Measurements from ENCODE around the gene OPRM1.
A peak's percentile ranks its signal among the peaks of the same experiment; 100 is the strongest.

Gene OPRM1

GRCh38 chr6:154039231-154039842 is at the start of gene OPRM1:
Gene OPRM1, plus strand, starts transcription at chr6:154039240. Its CDS starts 305 bp downstream, at chr6:154039545.
- ATAC-seq (ENCODE audit: insufficient read depth, low read depth) (peak; percentile 71), DNase-seq (peak; percentile 26)
- Histone ChIP-seq H3K4me1 (ENCODE audit: insufficient read depth, low read length) (no peaks in the 10 kb centered on the region), H3K27ac (ENCODE audit: low read length) (no peak within 1 kb of the TSS), H3K9ac (ENCODE audit: low read depth, low read length) (no peak within 1 kb of the TSS), H4K20me1 (ENCODE audit: insufficient read depth, low read length) (no peaks in the 10 kb centered on the region), H3K79me2 (ENCODE audit: insufficient read depth, low read length) (no peaks in the 10 kb centered on the region), H3K4me2 (ENCODE audit: insufficient read depth, low read length) (no peak within 1 kb of the TSS), H2AFZ (ENCODE audit: low read depth, low read length) (no peak within 1 kb of the TSS), H3K27me3 (ENCODE audit: insufficient read depth, low read length, poor library complexity) (no peaks in the 10 kb centered on the region), H3K36me3 (ENCODE audit: insufficient read depth, low read length) (no peaks in the 10 kb centered on the region), H3K9me3 (ENCODE audit: insufficient read depth, low read length, severe bottlenecking) (no peaks in the 10 kb centered on the region), H3K4me3 (ENCODE audit: low read depth in 1 of 2, low read length in 2 of 2) (no peak within 1 kb of the TSS)
- no peak for TF ChIP-seq CTCF (IDR thresholded peaks at IDR 0.05; ENCODE audit: borderline replicate concordance, extremely low read depth, low read length, poor library complexity, severe bottlenecking)
- TF ChIP-seq EZH2 (IDR thresholded peaks at IDR 0.05; ENCODE audit: borderline replicate concordance, low read depth, low read length, severe bottlenecking) = no peak

GRCh38 chr6:153989989-153990388 is 49.1 kb upstream of the OPRM1 start:
- TF ChIP-seq EZH2 (IDR thresholded peaks at IDR 0.05; ENCODE audit: borderline replicate concordance, low read depth, low read length, severe bottlenecking) = no peak
- no peak for DNase-seq
- H3K27ac ChIP-seq (ENCODE audit: low read length) = no peak overlapping the region
- H3K9me3 ChIP-seq (ENCODE audit: insufficient read depth, low read length, severe bottlenecking) = no peaks in the 10 kb centered on the region
- no peak overlapping the region for H3K4me3 ChIP-seq (ENCODE audit: low read depth in 1 of 2, low read length in 2 of 2)
- H3K4me2 ChIP-seq (ENCODE audit: insufficient read depth, low read length) = no peak overlapping the region
- ATAC-seq (ENCODE audit: insufficient read depth, low read depth) = no peak
- H3K79me2 ChIP-seq (ENCODE audit: insufficient read depth, low read length) = no peaks in the 10 kb centered on the region
- no peaks in the 10 kb centered on the region for H3K36me3 ChIP-seq (ENCODE audit: insufficient read depth, low read length)
- no peak overlapping the region for H2AFZ ChIP-seq (ENCODE audit: low read depth, low read length)
- H3K9ac ChIP-seq (ENCODE audit: low read depth, low read length) = no peak overlapping the region
- no peaks in the 10 kb centered on the region for H3K4me1 ChIP-seq (ENCODE audit: insufficient read depth, low read length)
- H3K27me3 ChIP-seq (ENCODE audit: insufficient read depth, low read length, poor library complexity) = peaks cover 4% of the 10 kb centered on the region
- no peaks in the 10 kb centered on the region for H4K20me1 ChIP-seq (ENCODE audit: insufficient read depth, low read length)

GRCh38 chr6:153994004-153994403 is 45.0 kb upstream of the OPRM1 start:
- Histone ChIP-seq H3K27me3 (ENCODE audit: insufficient read depth, low read length, poor library complexity) (peaks cover 4% of the 10 kb centered on the region), H3K9ac (ENCODE audit: low read depth, low read length) (no peak overlapping the region), H3K4me2 (ENCODE audit: insufficient read depth, low read length) (no peak overlapping the region), H3K27ac (ENCODE audit: low read length) (no peak overlapping the region), H2AFZ (ENCODE audit: low read depth, low read length) (no peak overlapping the region), H3K36me3 (ENCODE audit: insufficient read depth, low read length) (no peaks in the 10 kb centered on the region), H3K79me2 (ENCODE audit: insufficient read depth, low read length) (no peaks in the 10 kb centered on the region), H3K9me3 (ENCODE audit: insufficient read depth, low read length, severe bottlenecking) (no peaks in the 10 kb centered on the region), H4K20me1 (ENCODE audit: insufficient read depth, low read length) (no peaks in the 10 kb centered on the region), H3K4me1 (ENCODE audit: insufficient read depth, low read length) (no peaks in the 10 kb centered on the region), H3K4me3 (ENCODE audit: low read depth in 1 of 2, low read length in 2 of 2) (no peak overlapping the region)
- TF ChIP-seq CTCF (IDR thresholded peaks at IDR 0.05; ENCODE audit: borderline replicate concordance, extremely low read depth, low read length, poor library complexity, severe bottlenecking) (no peak), EZH2 (IDR thresholded peaks at IDR 0.05; ENCODE audit: borderline replicate concordance, low read depth, low read length, severe bottlenecking) (no peak)
- no peak for DNase-seq
- ATAC-seq (ENCODE audit: insufficient read depth, low read depth) = no peak

- Histone ChIP-seq H3K9me3 (ENCODE audit: insufficient read depth, low read length, severe bottlenecking) (no peaks in the 10 kb centered on the region), H3K4me3 (ENCODE audit: low read depth in 1 of 2, low read length in 2 of 2) (no peak overlapping the region), H3K4me1 (ENCODE audit: insufficient read depth, low read length) (no peaks in the 10 kb centered on the region), H3K79me2 (ENCODE audit: insufficient read depth, low read length) (no peaks in the 10 kb centered on the region), H3K9ac (ENCODE audit: low read depth, low read length) (no peak overlapping the region), H4K20me1 (ENCODE audit: insufficient read depth, low read length) (no peaks in the 10 kb centered on the region), H3K4me2 (ENCODE audit: insufficient read depth, low read length) (no peak overlapping the region), H3K27me3 (ENCODE audit: insufficient read depth, low read length, poor library complexity) (peaks cover 4% of the 10 kb centered on the region), H2AFZ (ENCODE audit: low read depth, low read length) (no peak overlapping the region), H3K27ac (ENCODE audit: low read length) (no peak overlapping the region), H3K36me3 (ENCODE audit: insufficient read depth, low read length) (no peaks in the 10 kb centered on the region)
- DNase-seq (no peak), ATAC-seq (ENCODE audit: insufficient read depth, low read depth) (no peak)
- TF ChIP-seq EZH2 (IDR thresholded peaks at IDR 0.05; ENCODE audit: borderline replicate concordance, low read depth, low read length, severe bottlenecking) (no peak), CTCF (IDR thresholded peaks at IDR 0.05; ENCODE audit: borderline replicate concordance, extremely low read depth, low read length, poor library complexity, severe bottlenecking) (no peak)
Observed at GRCh38 chr6:153994811-153995210, 44.2 kb upstream of the OPRM1 start.
